NT2/D1 (cell line): ENCODE data around the gene CYSTM1.

Experiments used
- SUZ12 ChIP-seq: IDR thresholded peaks from 2 replicates; pipeline ENCODE4 v1.6.1; 2011; ENCODE audit not compliant: insufficient read length, insufficient read depth; ENCODE audit errors: extremely low read depth
- ZNF274 ChIP-seq: IDR thresholded peaks from 2 replicates; pipeline ENCODE4 v1.6.1; 2011; ENCODE audit warnings: mild to moderate bottlenecking, low read depth, low read length

GRCh38 chr5:140225396-140225795 is 50.4 kb downstream of the CYSTM1 start:
- TF ChIP-seq ZNF274 (no peak), SUZ12 (no peak)
